GM12892 (cell line): ENCODE results near the gene OPCML.

ENCODE experiments used
- POLR2A ChIP-seq: IDR thresholded peaks from 2 replicates; pipeline ENCODE4 v1.6.1; 2011; ENCODE audit warnings: low read depth, low read length, control low read depth
- POLR2AphosphoS5 ChIP-seq: IDR thresholded peaks from 2 replicates; pipeline ENCODE4 v1.6.1; 2011; ENCODE audit warnings: low read depth, low read length, control low read depth
- TAF1 ChIP-seq: IDR thresholded peaks from 2 replicates; pipeline ENCODE4 v1.6.1; 2011; ENCODE audit warnings: low read depth, mild to moderate bottlenecking, control low read depth, low read length, borderline replicate concordance

- no peak for TF ChIP-seq POLR2AphosphoS5
- TF ChIP-seq POLR2A = no peak
- TF ChIP-seq TAF1 = no peak
Observed at GRCh38 chr11:133331031-133331430, 201.3 kb downstream of the OPCML start.
